MM.1S (cell line): ENCODE measurements around the gene MEG3.

Experiments
- EZH2 ChIP-seq: fragments of 300-600 bp; sonication (generic); optimal IDR thresholded peaks from 2 replicates; pipeline ENCODE3; 2017; ENCODE audit warnings: low read depth, mild to moderate bottlenecking, antibody characterized with exemption, low read length, mixed read lengths
- EZH2phosphoT487 ChIP-seq: fragments of 300-600 bp; sonication (generic); IDR thresholded peaks from 2 replicates; pipeline ENCODE4 v1.6.1; 2018; ENCODE audit warnings: antibody characterized with exemption, low read length
- TF ChIP-seq, protein P1 (sequence below): fragments of 300-600 bp; sonication (generic); IDR thresholded peaks from 2 replicates; pipeline ENCODE4 v1.5.1; 2016; ENCODE audit warnings: antibody characterized with exemption, low read length, mixed read lengths

DNA sequence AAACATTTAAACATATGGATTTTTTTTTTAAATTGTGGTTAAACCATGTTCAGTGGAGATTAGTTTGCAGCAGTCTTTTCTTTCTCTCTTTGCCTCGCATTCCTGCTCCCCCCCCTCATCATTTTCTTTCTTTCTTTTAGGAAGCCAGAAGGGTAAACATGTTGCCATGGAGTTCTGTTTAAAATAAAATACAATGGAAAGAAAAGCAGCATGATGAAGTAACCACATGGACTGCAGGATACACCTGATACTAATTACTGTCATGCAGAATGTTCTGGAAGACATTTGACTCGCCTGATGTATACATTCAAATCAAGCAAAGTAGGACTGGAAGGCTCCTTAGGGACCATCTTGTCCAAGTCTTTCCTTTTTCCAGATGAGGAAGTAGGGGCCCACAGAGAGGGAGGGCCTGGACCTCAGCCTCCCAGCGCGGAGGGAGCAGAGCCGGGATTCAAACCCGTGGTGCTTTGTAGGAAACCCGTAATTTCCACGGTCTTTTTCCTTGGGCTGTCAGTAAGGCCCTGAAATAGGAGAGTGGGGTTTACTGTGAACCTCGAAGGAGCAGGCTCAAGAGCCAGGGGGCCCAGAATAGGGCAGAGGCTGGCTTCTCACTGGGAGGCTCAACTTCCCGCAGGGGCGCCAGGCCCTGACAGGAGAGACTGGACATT lies 2.4 kb upstream of the MEG3 start:
- TF ChIP-seq, protein P1, sequence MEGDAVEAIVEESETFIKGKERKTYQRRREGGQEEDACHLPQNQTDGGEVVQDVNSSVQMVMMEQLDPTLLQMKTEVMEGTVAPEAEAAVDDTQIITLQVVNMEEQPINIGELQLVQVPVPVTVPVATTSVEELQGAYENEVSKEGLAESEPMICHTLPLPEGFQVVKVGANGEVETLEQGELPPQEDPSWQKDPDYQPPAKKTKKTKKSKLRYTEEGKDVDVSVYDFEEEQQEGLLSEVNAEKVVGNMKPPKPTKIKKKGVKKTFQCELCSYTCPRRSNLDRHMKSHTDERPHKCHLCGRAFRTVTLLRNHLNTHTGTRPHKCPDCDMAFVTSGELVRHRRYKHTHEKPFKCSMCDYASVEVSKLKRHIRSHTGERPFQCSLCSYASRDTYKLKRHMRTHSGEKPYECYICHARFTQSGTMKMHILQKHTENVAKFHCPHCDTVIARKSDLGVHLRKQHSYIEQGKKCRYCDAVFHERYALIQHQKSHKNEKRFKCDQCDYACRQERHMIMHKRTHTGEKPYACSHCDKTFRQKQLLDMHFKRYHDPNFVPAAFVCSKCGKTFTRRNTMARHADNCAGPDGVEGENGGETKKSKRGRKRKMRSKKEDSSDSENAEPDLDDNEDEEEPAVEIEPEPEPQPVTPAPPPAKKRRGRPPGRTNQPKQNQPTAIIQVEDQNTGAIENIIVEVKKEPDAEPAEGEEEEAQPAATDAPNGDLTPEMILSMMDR, result no peak
- TF ChIP-seq EZH2 (no peak), EZH2phosphoT487 (no peak)
